GM13977 (cell line): ENCODE measurements around the gene OPCML.

ENCODE experiments used
- DNase-seq: peaks from one replicate; pipeline ENCODE4 v3.0.0; 2012; ENCODE audit warnings: low spot score
- CTCF ChIP-seq: IDR thresholded peaks from 2 replicates; pipeline ENCODE4 v1.5.1; 2012; ENCODE audit warnings: mild to moderate bottlenecking, control low read depth; ENCODE audit not compliant: insufficient read depth; ENCODE audit errors: extremely low read depth, missing control alignments
- in situ Hi-C: fragments of 300-500 bp; cut with MboI; formaldehyde crosslinking; loops from one replicate; pipeline ENCODE4 v1.12.0; 2022; ENCODE audit warnings: low sequenced_read_pairs, low pct_unique_long_range_greater_than_20kb, mixed read lengths, inconsistent platforms; ENCODE audit not compliant: unreplicated experiment

Gene OPCML

GRCh38 chr11:132942611-132943356, 589.5 kb downstream of the OPCML start:
- DNase-seq = no peak
- no peak for TF ChIP-seq CTCF
- in situ Hi-C loops = no loop called here

GRCh38 chr11:132941761-132942160, 590.5 kb downstream of the OPCML start:
- TF ChIP-seq CTCF = no peak
- DNase-seq = no peak
- in situ Hi-C loops = no loop called here

- TF ChIP-seq CTCF = peak; percentile 70
- DNase-seq = peak; percentile 31
Measured at GRCh38 chr11:132941024-132941646, 591.2 kb downstream of the OPCML start.

GRCh38 chr11:132937016-132937415, 595.3 kb downstream of the OPCML start:
- no peak for TF ChIP-seq CTCF
- in situ Hi-C loops = no loop called here

More at GRCh38 chr11:132941024-132941646, 591.2 kb downstream of the OPCML start:
- in situ Hi-C loops = no loop called here

GRCh38 chr11:132935383-132935782, 596.9 kb downstream of the OPCML start:
- DNase-seq = no peak
- in situ Hi-C loops = no loop called here
- no peak for TF ChIP-seq CTCF

More at GRCh38 chr11:132937016-132937415, 595.3 kb downstream of the OPCML start:
- no peak for DNase-seq

GRCh38 chr11:132933703-132934102, 598.6 kb downstream of the OPCML start:
- DNase-seq = no peak
- no peak for TF ChIP-seq CTCF
- in situ Hi-C loops = no loop called here
